ENCODE data around the gene ATG7. TPM values are rescaled to one million over a fixed set of nuclear protein-coding genes. Genes with fewer than 3 reads are reported as not detected.
A peak's percentile ranks its signal among the peaks of the same experiment; 100 is the strongest.

The ATG7 gene
- total RNA-seq, 1 donor, result 131 TPM

GRCh38 chr3:11269007-11269406 lies 3.2 kb upstream of the ATG7 start:
- TF ChIP-seq CTCF (IDR thresholded peaks at IDR 0.05; ENCODE audit: insufficient read depth, low read depth, low read length), result no peak
- no peak overlapping the region for H3K4me3 ChIP-seq (ENCODE audit: low read depth, low read length)

GRCh38 chr3:11272906-11273574 lies 843 bp downstream of the ATG7 start:
- TF ChIP-seq CTCF (IDR thresholded peaks at IDR 0.05; ENCODE audit: insufficient read depth, low read depth, low read length), result no peak
- DNase-seq (ENCODE audit: low read depth), result peak; percentile 17
- peak overlapping the region; percentile 93 for H3K4me3 ChIP-seq (ENCODE audit: low read depth, low read length)

More at GRCh38 chr3:11269007-11269406, 3.2 kb upstream of the ATG7 start:
- DNase-seq (ENCODE audit: low read depth), result no peak

GRCh38 chr3:11273891-11274291 lies 1.7 kb downstream of the ATG7 start:
- TF ChIP-seq CTCF (IDR thresholded peaks at IDR 0.05; ENCODE audit: insufficient read depth, low read depth, low read length), result no peak
- no peak overlapping the region for H3K4me3 ChIP-seq (ENCODE audit: low read depth, low read length)
- peak; percentile 58 for DNase-seq (ENCODE audit: low read depth)

GRCh38 chr3:11274566-11275142 lies 2.5 kb downstream of the ATG7 start:
- DNase-seq (ENCODE audit: low read depth), result no peak
- TF ChIP-seq CTCF (IDR thresholded peaks at IDR 0.05; ENCODE audit: insufficient read depth, low read depth, low read length), result no peak
- no peak overlapping the region for H3K4me3 ChIP-seq (ENCODE audit: low read depth, low read length)

GRCh38 chr3:11275926-11276325 lies 3.7 kb downstream of the ATG7 start:
- H3K4me3 ChIP-seq (ENCODE audit: low read depth, low read length), result no peak overlapping the region
- TF ChIP-seq CTCF (IDR thresholded peaks at IDR 0.05; ENCODE audit: insufficient read depth, low read depth, low read length), result no peak
- DNase-seq (ENCODE audit: low read depth), result no peak

- no peak for TF ChIP-seq CTCF (IDR thresholded peaks at IDR 0.05; ENCODE audit: insufficient read depth, low read depth, low read length)
- no peak overlapping the region for H3K4me3 ChIP-seq (ENCODE audit: low read depth, low read length)
- DNase-seq (ENCODE audit: low read depth), result no peak
These were observed 4.7 kb downstream of the ATG7 start for GRCh38 chr3:11276901-11277300.

All from fibroblast of villous mesenchyme (primary cell).